RWPE1 (cell line): ENCODE results near the gene KCNG1.

Source experiments
- CTCF ChIA-PET: fragments of 350-600 bp; sonication (Branson Sonifier 250); formaldehyde crosslinking; extraction: SDS; loops from one replicate; lab custom pipeline; 2021; lab: Yijun Ruan, JAX
- POLR2A ChIA-PET: fragments of 400-600 bp; formaldehyde crosslinking; extraction: SDS; loops from one replicate; lab custom pipeline; 2020; ENCODE audit warnings: antibody characterized with exemption; ENCODE audit not compliant: low non-redundant PET; lab: Yijun Ruan, JAX
- DNase-seq: peaks from one replicate; pipeline ENCODE4 v3.0.0; 2012; ENCODE audit warnings: low spot score
- H3K27ac ChIP-seq: fragments of 450-650 bp; 2 replicates; pipeline ENCODE4 v1.5.1; 2017
- TF ChIP-seq, protein P1 (sequence below): fragments of 450-650 bp; conservative IDR thresholded peaks from 2 replicates; pipeline ENCODE4 v1.5.1; 2017; ENCODE audit warnings: low read depth, mild to moderate bottlenecking

The KCNG1 gene

DNA sequence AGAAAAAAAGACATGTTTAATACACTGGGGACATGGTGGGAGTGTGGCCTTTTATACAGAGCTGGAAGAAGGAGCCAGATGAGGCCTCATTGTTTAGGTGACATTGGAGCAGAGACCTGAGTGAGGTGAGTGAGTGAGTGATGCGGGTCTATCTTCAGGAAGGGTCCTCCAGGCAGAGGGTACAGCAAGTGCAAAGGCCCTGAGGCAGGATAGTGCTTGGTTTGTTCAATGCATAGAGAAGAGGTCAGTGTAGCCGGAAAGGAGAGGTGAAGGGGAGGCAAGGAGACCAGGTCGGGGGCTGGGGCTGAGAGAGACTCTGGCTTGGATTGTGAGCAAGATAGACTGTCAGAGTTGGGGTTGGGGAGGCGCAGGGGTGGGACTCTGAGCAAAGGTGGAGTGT lies 23.6 kb downstream of the KCNG1 start:
- no peak for DNase-seq
- CTCF ChIA-PET, result interaction anchor here (1.0 kb wide), 1 partner anchor 373 kb away, joined by 3 read pairs; no protein-coding TSS in a partner anchor
- TF ChIP-seq, protein P1, sequence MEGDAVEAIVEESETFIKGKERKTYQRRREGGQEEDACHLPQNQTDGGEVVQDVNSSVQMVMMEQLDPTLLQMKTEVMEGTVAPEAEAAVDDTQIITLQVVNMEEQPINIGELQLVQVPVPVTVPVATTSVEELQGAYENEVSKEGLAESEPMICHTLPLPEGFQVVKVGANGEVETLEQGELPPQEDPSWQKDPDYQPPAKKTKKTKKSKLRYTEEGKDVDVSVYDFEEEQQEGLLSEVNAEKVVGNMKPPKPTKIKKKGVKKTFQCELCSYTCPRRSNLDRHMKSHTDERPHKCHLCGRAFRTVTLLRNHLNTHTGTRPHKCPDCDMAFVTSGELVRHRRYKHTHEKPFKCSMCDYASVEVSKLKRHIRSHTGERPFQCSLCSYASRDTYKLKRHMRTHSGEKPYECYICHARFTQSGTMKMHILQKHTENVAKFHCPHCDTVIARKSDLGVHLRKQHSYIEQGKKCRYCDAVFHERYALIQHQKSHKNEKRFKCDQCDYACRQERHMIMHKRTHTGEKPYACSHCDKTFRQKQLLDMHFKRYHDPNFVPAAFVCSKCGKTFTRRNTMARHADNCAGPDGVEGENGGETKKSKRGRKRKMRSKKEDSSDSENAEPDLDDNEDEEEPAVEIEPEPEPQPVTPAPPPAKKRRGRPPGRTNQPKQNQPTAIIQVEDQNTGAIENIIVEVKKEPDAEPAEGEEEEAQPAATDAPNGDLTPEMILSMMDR, result no peak
- POLR2A ChIA-PET, result no interaction called here
- no peak overlapping the region for H3K27ac ChIP-seq

DNA sequence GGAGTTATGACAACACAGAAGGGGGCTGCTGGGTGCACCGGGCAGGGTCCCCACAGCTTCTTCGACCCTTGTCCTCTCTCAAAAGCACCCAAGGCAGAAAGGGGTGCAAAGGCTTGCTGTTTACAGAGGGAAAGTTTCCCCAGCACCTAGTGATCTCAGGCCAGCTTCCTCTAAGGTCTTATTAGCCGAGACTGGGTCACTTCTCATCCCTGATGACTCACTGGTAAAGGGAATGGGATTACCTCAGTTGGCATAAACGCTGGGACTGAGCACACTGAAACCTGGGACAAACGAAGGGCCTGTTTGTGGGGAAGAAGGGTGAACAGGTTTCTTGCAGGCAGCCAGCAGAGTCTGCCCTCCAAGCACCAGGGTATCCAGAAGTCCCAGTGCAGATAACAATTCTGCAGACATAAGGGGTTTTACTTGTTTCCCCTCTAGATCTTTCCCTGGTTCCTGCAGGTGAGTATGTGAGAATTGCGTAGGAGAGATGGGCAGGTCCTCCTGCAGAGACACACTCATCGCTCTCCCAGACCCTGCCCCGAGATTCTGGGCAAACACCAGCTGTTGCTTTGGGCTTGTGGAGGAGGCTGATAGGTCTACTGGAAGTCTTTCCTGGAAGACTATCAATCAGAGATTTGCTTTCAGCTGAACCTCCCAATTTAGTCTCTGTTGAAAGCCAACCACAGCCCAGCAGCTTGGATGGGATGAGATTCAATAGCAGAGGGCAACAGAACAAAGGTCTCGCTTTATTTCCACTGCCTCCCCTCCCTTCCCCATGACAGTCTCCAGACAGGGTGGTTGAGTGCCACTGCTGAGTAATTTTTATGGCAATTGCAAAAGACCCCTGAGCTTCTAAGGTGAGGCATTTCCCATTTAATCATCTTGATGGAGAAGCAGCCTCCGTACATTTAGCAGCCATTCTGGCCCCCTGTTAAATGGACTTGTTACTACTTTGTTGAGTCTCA lies 25.7 kb downstream of the KCNG1 start:
- ChIA-PET CTCF (interaction anchor here (0.6 to 2.3 kb wide), 7 partner anchors 9 to 378 kb away, joined by 3 to 15 read pairs (median 4); no protein-coding TSS in a partner anchor), POLR2A (no interaction called here)
- peak; percentile 56 for DNase-seq
- H3K27ac ChIP-seq, result no peak overlapping the region
- TF ChIP-seq, protein P1, result no peak

DNA sequence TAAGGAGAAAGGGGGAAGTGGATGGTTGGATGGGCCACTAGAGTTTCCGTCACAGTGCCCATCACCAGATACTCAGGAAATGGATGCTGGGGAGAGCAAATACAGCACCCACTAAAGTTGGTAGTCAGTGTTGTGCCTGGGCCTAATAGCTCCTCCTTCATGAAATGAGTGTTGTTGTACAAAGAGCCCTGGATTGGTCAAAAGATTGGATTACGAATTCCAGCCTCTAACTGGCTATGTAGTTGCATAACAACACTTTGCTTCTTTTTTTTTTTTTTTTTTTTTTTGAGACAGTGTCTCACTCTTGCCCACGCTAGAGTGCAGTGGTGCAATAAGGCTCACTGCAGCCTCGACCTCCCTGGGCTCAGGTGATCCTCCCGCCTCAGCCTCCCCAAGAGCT lies 27.4 kb downstream of the KCNG1 start:
- TF ChIP-seq, protein P1, result no peak
- no peak for DNase-seq
- H3K27ac ChIP-seq, result no peak overlapping the region
- CTCF ChIA-PET, result interaction anchor here (0.7 to 2.3 kb wide), 2 partner anchors 20 to 957 kb away, joined by 3 to 15 read pairs; no protein-coding TSS in a partner anchor
- POLR2A ChIA-PET, result no interaction called here

DNA sequence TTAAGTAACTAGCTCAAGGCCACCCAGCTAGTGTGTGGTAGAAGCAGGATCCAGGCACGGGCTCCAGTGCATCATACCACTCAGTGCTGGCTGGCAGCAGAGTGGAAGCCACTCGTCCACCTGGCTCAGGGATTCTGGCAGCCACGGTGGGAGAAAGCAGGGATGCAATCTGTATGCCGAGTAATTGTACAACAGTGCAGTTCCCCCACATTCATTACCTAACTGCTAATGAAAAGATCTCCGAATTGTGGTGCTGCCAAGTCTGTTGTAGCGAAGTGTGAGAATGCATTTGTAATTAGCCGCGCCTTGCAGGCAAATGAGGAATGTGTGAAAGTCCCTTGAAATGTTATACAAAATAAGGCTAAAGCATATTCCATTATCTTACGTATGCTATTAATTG lies 29.0 kb downstream of the KCNG1 start:
- POLR2A ChIA-PET, result no interaction called here

DNA sequence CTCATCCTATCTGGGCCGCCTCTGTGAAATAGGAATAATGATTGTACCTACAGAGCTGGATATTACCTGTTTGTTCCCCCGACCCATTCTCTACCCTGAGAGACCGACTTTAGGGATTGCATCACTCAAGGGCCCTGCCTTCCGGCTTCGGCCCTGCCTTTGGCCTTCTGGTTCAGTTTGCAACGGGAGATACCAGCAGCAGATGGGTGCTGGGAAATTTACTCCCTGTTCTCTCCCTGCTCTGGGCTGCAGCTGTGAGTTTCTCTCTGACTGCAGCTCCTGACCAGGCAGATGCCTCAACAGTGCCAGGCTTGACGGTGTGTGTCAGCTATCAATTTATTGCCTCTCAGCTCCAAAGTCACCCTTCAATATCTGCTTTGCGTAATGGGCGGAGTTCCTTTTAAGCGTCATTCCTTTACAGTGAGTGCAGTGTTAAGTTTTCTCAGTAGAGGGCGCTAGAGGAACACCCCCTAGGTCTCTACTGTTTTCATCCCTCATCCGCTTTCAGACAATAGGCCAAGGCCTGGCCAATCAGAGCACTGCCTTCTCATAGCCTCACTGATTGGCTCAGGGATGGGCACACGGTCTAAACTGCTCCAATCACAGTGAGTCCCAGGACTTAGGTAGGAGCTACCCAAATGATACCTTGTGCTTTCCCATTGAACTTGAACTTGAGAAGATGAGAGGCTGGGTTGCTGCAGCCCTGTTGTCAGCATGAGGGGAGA lies 30.0 kb downstream of the KCNG1 start:
- H3K27ac ChIP-seq, result peak overlapping the region; percentile 98
- TF ChIP-seq, protein P1, result peak; percentile 98
- POLR2A ChIA-PET, result interaction anchor here (0.6 kb wide), 1 partner anchor 29 kb away, joined by 4 read pairs; no protein-coding TSS in a partner anchor
- CTCF ChIA-PET, result interaction anchor here (0.5 to 4.1 kb wide), 41 partner anchors 9 to 1879 kb away, joined by 3 to 52 read pairs (median 4); partner anchors contain the start of gene BCAS4
- DNase-seq, result peak; percentile 99

More for the DNA sequence above, 29.0 kb downstream of the KCNG1 start:
- DNase-seq, result no peak
- CTCF ChIA-PET, result interaction anchor here (0.6 to 4.1 kb wide), 9 partner anchors 8 to 1390 kb away, joined by 3 to 22 read pairs (median 4); no protein-coding TSS in a partner anchor
- H3K27ac ChIP-seq, result peak overlapping the region; percentile 98
- TF ChIP-seq, protein P1, result no peak

DNA sequence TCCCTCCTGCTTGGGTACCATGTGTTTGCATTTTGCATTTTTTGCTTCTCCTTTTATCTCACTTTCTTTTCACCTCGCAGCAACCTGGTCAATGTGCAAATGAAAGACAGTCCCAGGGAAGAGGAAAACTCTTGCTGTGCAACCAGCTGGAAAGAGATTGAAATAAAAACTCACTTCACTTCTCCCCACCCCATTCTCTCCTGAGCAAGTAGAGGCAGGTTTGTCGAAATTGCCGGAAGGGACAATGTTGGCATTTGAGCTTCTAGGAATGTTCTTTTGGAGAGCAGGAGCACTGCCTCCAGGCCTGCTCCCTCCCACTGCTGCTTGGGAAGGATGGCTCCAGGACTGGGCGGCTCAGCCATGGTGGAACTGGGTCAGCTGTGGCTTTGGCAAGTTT lies 30.6 kb downstream of the KCNG1 start:
- peak overlapping the region; percentile 98 for H3K27ac ChIP-seq
- ChIA-PET CTCF (interaction anchor here (0.6 to 4.1 kb wide), 28 partner anchors 10 to 616 kb away, joined by 3 to 52 read pairs (median 4); partner anchors contain the start of gene BCAS4), POLR2A (interaction anchor here (0.6 to 0.7 kb wide), 2 partner anchors 30 to 198 kb away, joined by 4 read pairs; partner anchors contain the start of gene BCAS4)
- DNase-seq, result peak; percentile 96
- TF ChIP-seq, protein P1, result no peak
